H1 (cell line): ENCODE data around the gene DNAI1. TPM values are rescaled to one million over a fixed set of nuclear protein-coding genes. Genes with fewer than 3 reads are reported as not detected.

ENCODE experiments used
- ATF3 ChIP-seq: IDR thresholded peaks from 2 replicates; pipeline ENCODE4 v1.6.1; 2011; ENCODE audit warnings: low read depth, mild to moderate bottlenecking, low read length; ENCODE audit not compliant: insufficient read depth
- polyA plus RNA-seq, 7 experiments: library from polyadenylated mRNA; depleted of rRNA in 3 of 7; stranded (reverse) in 5 of 7; unstranded in 2 of 7; fragments of >200 nt in 5 of 7; fragments of 200-250 nt in 2 of 7; gene quantifications; 1 replicate in 5 of 7; 2 replicates in 1 of 7; 4 replicates in 1 of 7; pipeline versions ENCODE4 v1.2.1 to v1.2.3, GENCODE V29; 2011 to 2013; ENCODE audit warnings: missing spikeins in 2 of 7, mixed read lengths in 2 of 7
- total RNA-seq: library from RNA; stranded (reverse); fragmentation: NEBNext Ultra II Directional; extraction: Animal tissue kit (Norgen Biotek cat#: 25700); gene quantifications from 2 replicates; pipeline ENCODE4 v1.2.1, GENCODE V29; 2021

The DNAI1 gene
- total and polyA plus RNA-seq, 2 of the 8 experiments (the other 6 are each of a cell fraction or from before 2014, with no cell fraction given) = 0.37 to 0.54 TPM

DNA sequence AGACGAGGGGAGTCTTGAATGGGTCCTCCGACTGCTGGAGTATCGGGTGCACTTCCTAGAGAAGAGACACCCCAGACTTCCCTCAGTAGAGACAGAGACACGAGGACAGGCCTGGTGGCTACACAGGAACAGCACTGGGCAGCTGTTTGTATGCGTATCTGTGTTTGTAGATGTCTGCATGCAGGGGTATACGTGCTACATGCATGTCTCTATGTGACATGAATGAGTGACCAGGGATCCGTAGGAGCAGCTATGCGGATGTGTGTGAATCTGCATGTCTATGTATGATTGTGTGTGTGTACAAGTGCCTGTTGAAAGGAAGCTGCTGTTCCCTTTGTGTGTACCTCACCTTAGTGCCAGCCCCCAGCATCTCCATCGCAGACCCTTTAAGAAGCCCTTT, 99.8 kb downstream of the DNAI1 start (continued):
- no peak for TF ChIP-seq ATF3
